Stomach smooth muscle (tissue), 2 donors: ENCODE results near the gene TBXA2R.

Experiments used
- H3K27ac ChIP-seq: one replicate; pipeline ENCODE4 v1.7.0; 2013; ENCODE audit warnings: mild to moderate bottlenecking, low read length, inconsistent platforms
- H3K27me3 ChIP-seq, 2 donors: one replicate each; pipeline ENCODE4 v1.7.0; 2013; ENCODE audit warnings: low read length in 2 of 2; ENCODE audit not compliant: insufficient read depth in 2 of 2, control insufficient read depth in 1 of 2
- H3K36me3 ChIP-seq, 2 donors: one replicate each; pipeline ENCODE4 v1.7.0; 2013; ENCODE audit warnings: low read length in 2 of 2; ENCODE audit not compliant: control insufficient read depth in 2 of 2, insufficient read depth in 2 of 2
- H3K4me1 ChIP-seq: one replicate; pipeline ENCODE4 v1.7.0; 2013; ENCODE audit warnings: low read length; ENCODE audit not compliant: control insufficient read depth, insufficient read depth
- H3K4me3 ChIP-seq, 2 donors: one replicate each; pipeline ENCODE4 v1.7.0; 2013; ENCODE audit warnings: low read length in 2 of 2
- H3K9ac ChIP-seq, 2 donors: one replicate each; pipeline ENCODE4 v1.7.0; 2013; ENCODE audit warnings: low read length in 2 of 2, mild to moderate bottlenecking in 1 of 2
- H3K9me3 ChIP-seq, 2 donors: one replicate each; pipeline ENCODE4 v1.7.0; 2013; ENCODE audit warnings: low read length in 2 of 2; ENCODE audit not compliant: control insufficient read depth in 2 of 2
- donor health status: healthy.
- donor health status: Pancreatic carcinoma.

Gene TBXA2R

GRCh38 chr19:3547767-3548282 is 58.9 kb downstream of the TBXA2R start:
- Histone ChIP-seq H3K4me1 (peaks cover 2% of the 10 kb centered on the region), H3K27ac (no peak overlapping the region), H3K27me3 (no peaks in the 10 kb centered on the region), H3K9ac (no peak overlapping the region), H3K36me3 (peaks cover 2 to 4% of the 10 kb centered on the region in 2 donors), H3K9me3 (no peaks in the 10 kb centered on the region), H3K4me3 (no peak overlapping the region)

GRCh38 chr19:3547301-3547731 is 59.4 kb downstream of the TBXA2R start:
- no peaks in the 10 kb centered on the region for H3K4me1 ChIP-seq
- H3K27me3 ChIP-seq = no peaks in the 10 kb centered on the region
- H3K27ac ChIP-seq = no peak overlapping the region
- H3K36me3 ChIP-seq = peaks cover 2 to 4% of the 10 kb centered on the region in 2 donors
- H3K4me3 ChIP-seq = no peak overlapping the region
- no peaks in the 10 kb centered on the region for H3K9me3 ChIP-seq
- H3K9ac ChIP-seq = no peak overlapping the region

GRCh38 chr19:3546119-3546518 is 60.6 kb downstream of the TBXA2R start:
- no peak overlapping the region for H3K27ac ChIP-seq
- H3K36me3 ChIP-seq = peaks cover 2 to 4% of the 10 kb centered on the region in 2 donors
- H3K9me3 ChIP-seq = no peaks in the 10 kb centered on the region
- no peaks in the 10 kb centered on the region for H3K27me3 ChIP-seq
- no peaks in the 10 kb centered on the region for H3K4me1 ChIP-seq
- H3K4me3 ChIP-seq = no peak overlapping the region
- H3K9ac ChIP-seq = no peak overlapping the region

- no peak overlapping the region for H3K9ac ChIP-seq
- no peaks in the 10 kb centered on the region for H3K27me3 ChIP-seq
- peaks cover 2 to 4% of the 10 kb centered on the region in 2 donors for H3K36me3 ChIP-seq
Measured at GRCh38 chr19:3545669-3546034, 61.0 kb downstream of the TBXA2R start.

GRCh38 chr19:3544742-3545668 is 61.7 kb downstream of the TBXA2R start:
- Histone ChIP-seq H3K27me3 (no peaks in the 10 kb centered on the region), H3K4me3 (no peak overlapping the region), H3K9ac (no peak overlapping the region), H3K9me3 (no peaks in the 10 kb centered on the region), H3K4me1 (no peaks in the 10 kb centered on the region), H3K36me3 (peaks cover 2 to 4% of the 10 kb centered on the region in 2 donors), H3K27ac (no peak overlapping the region)

More at GRCh38 chr19:3545669-3546034, 61.0 kb downstream of the TBXA2R start:
- no peak overlapping the region for H3K4me3 ChIP-seq
- H3K9me3 ChIP-seq = no peaks in the 10 kb centered on the region
- H3K27ac ChIP-seq = no peak overlapping the region
- no peaks in the 10 kb centered on the region for H3K4me1 ChIP-seq
